ENCODE measurements around the gene SCO2. TPM values are rescaled to one million over a fixed set of nuclear protein-coding genes. Genes with fewer than 3 reads are reported as not detected.

The SCO2 gene
- total and polyA plus RNA-seq, 2 of the 13 experiments (the other 11 are each of a cell fraction or from before 2014, with no cell fraction given): 0.32 to 3.7 TPM

- peak; percentile 25; the same call in 1 of the 2 replicates for TF ChIP-seq TFE3 (CRISPR knock-in tag; IDR thresholded peaks at IDR 0.05)
- no peak for TF ChIP-seq ZUFSP (CRISPR knock-in tag; IDR thresholded peaks at IDR 0.05; ENCODE audit: borderline replicate concordance)
- no peak for TF ChIP-seq SOX6 (IDR thresholded peaks at IDR 0.05)
- TF ChIP-seq SOX6 (CRISPR knock-in tag; IDR thresholded peaks at IDR 0.05): peak; percentile 46; the same call in 1 of the 2 replicates
- peak; percentile 9; the same call in 1 of the 2 replicates for TF ChIP-seq ARNT2 (CRISPR knock-in tag; IDR thresholded peaks at IDR 0.05; ENCODE audit: low read depth)
- peak; percentile 34; the same call in 1 of the 2 replicates for TF ChIP-seq ZNF563 (CRISPR knock-in tag; IDR thresholded peaks at IDR 0.05)
- TF ChIP-seq ZNF451 (CRISPR knock-in tag; IDR thresholded peaks at IDR 0.05): 0 out of 2 replicates have a peak, but pooled peaks have one; percentile 12
- 0 out of 2 replicates have a peak, but pooled peaks have one; percentile 1 for TF ChIP-seq MED1 (CRISPR knock-in tag; IDR thresholded peaks at IDR 0.05)
- TF ChIP-seq ZNF704 (CRISPR knock-in tag; IDR thresholded peaks at IDR 0.05; ENCODE audit: borderline replicate concordance): peak; percentile 21; the same call in 1 of the 2 replicates
- 0 out of 2 replicates have a peak, but pooled peaks have one; percentile 56 for TF ChIP-seq ZNF34 (CRISPR knock-in tag; IDR thresholded peaks at IDR 0.05; ENCODE audit: borderline replicate concordance)
- no peak for TF ChIP-seq DNMT1 (CRISPR knock-in tag; IDR thresholded peaks at IDR 0.05)
- peak; percentile 56 for TF ChIP-seq RBM39 (IDR thresholded peaks at IDR 0.05; ENCODE audit: low read depth, low read length, poor library complexity, severe bottlenecking)
- TF ChIP-seq, protein P1, sequence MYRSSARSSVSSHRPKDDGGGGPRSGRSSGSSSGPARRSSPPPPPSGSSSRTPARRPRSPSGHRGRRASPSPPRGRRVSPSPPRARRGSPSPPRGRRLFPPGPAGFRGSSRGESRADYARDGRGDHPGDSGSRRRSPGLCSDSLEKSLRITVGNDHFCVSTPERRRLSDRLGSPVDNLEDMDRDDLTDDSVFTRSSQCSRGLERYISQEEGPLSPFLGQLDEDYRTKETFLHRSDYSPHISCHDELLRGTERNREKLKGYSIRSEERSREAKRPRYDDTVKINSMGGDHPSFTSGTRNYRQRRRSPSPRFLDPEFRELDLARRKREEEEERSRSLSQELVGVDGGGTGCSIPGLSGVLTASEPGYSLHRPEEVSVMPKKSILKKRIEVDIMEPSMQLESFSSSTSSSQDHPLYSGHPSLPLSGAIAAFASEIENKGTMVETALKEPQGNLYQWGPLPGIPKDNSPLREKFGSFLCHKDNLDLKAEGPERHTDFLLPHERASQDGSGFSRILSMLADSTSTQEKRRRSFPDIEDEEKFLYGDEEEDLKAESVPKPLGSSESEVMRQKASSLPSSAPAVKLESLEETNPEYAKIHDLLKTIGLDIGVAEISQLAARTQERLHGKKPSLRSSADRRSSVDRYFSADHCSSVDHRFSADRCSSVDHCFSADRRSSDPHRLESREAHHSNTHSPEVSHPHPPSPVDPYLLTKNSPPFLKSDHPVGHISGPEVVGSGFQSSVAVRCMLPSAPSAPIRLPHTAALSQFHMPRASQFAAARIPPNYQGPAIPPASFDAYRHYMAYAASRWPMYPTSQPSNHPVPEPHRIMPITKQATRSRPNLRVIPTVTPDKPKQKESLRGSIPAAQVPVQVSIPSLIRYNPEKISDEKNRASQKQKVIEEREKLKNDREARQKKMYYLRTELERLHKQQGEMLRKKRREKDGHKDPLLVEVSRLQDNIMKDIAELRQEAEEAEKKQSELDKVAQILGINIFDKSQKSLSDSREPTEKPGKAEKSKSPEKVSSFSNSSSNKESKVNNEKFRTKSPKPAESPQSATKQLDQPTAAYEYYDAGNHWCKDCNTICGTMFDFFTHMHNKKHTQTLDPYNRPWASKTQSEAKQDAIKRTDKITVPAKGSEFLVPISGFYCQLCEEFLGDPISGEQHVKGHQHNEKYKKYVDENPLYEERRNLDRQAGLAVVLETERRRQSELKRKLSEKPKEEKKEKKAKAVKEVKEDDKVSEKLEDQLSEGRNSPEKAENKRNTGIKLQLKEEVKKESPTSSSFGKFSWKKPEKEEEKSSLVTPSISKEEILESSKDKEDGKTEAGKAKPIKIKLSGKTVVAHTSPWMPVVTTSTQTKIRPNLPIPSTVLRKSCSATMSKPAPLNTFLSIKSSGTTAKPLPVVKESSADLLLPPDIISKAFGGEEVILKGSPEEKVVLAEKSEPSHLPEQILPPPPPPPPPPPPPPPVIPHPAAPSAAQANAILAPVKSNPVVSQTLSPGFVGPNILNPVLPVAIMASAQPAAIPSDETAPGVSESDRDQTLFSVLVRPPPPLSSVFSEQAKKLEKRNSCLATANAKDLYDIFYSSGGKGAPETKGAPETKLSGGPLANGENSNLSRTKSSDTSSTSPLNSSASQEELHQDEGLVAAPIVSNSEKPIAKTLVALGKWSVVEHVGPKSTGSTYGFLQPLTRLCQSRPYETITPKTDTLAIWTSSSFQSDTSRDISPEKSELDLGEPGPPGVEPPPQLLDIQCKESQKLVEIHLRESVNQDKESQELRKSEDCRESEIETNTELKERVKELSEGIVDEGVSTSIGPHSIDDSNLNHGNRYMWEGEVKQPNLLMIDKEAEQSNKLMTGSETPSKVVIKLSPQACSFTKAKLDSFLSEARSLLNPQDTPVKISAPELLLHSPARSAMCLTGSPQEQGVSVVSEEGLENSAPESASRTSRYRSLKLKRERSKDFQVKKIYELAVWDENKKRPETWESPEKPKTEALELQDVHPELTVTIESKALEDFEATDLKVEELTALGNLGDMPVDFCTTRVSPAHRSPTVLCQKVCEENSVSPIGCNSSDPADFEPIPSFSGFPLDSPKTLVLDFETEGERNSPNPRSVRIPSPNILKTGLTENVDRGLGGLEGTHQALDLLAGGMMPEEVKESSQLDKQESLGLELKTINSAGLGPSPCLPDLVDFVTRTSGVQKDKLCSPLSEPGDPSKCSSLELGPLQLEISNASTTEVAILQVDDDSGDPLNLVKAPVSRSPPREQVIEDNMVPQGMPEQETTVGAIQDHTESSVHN (CRISPR knock-in tag; IDR thresholded peaks at IDR 0.05): 0 out of 2 replicates have a peak, but pooled peaks have one; percentile 3
- TF ChIP-seq PATZ1 (CRISPR knock-in tag; IDR thresholded peaks at IDR 0.05): peak; percentile 69; the same call in 1 of the 2 replicates
Measured at GRCh38 chr22:50530580-50530876, 5.1 kb upstream of the SCO2 start (continued).

All from HepG2 (cell line).